ENCODE measurements around the gene ORM2. TPM values are rescaled to one million over a fixed set of nuclear protein-coding genes. Genes with fewer than 3 reads are reported as not detected.

The ORM2 gene
- total RNA-seq, 2 donors from 2014 or later = 0.59 to 0.80 TPM

DNA sequence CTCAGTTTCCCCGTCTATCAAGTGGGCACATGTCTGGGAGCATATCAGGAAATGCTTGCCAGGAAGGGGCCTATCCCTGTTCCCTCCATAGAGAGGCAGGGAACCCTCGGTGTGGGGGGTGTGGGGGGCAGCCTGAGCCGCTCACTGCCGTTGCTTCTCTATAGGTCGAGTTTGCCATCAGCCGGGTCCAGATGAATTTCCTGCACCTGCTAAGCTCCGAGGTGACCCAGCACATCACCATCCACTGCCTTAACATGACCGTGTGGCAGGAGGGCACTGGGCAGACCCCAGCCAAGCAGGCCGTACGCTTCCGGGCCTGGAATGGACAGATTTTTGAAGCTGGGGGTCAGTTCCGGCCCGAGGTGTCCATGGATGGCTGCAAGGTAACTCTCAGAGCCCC lies 20.6 kb upstream of the ORM2 start:
- Histone ChIP-seq H3K36me3 (ENCODE audit: control insufficient read depth, insufficient read depth, low read length) (peaks cover 53% of the 10 kb centered on the region), H3K9me3 (ENCODE audit: control insufficient read depth, low read length) (no peaks in the 10 kb centered on the region), H3K4me1 (ENCODE audit: control insufficient read depth, insufficient read depth, low read length) (no peaks in the 10 kb centered on the region), H3K4me3 (ENCODE audit: low read length) (no peak overlapping the region), H3K27me3 (ENCODE audit: control insufficient read depth, insufficient read depth, low read length, poor library complexity, severe bottlenecking) (no peaks in the 10 kb centered on the region), H3K9ac (ENCODE audit: extremely low read depth, low read length, poor library complexity, severe bottlenecking) (no peak overlapping the region), H3K27ac (ENCODE audit: low read depth, low read length) (no peak overlapping the region)
- Mint-ChIP-seq H3K9me3 (no peaks in the 10 kb centered on the region), H3K4me3 (no peak overlapping the region), H3K4me1 (no peaks in the 10 kb centered on the region), H3K36me3 (ENCODE audit: low read depth) (peaks cover 22% of the 10 kb centered on the region), H3K27ac (no peak overlapping the region), H3K27me3 (ENCODE audit: insufficient read depth) (no peaks in the 10 kb centered on the region)
- no peak for DNase-seq
- WGBS, 2 experiments (ENCODE audit: insufficient coverage in 1 of 2, insufficient read length in 1 of 2) = 95 to 98% methylated on average over 7 to 13 of the region's 13 CpGs
- TF ChIP-seq, protein P1, sequence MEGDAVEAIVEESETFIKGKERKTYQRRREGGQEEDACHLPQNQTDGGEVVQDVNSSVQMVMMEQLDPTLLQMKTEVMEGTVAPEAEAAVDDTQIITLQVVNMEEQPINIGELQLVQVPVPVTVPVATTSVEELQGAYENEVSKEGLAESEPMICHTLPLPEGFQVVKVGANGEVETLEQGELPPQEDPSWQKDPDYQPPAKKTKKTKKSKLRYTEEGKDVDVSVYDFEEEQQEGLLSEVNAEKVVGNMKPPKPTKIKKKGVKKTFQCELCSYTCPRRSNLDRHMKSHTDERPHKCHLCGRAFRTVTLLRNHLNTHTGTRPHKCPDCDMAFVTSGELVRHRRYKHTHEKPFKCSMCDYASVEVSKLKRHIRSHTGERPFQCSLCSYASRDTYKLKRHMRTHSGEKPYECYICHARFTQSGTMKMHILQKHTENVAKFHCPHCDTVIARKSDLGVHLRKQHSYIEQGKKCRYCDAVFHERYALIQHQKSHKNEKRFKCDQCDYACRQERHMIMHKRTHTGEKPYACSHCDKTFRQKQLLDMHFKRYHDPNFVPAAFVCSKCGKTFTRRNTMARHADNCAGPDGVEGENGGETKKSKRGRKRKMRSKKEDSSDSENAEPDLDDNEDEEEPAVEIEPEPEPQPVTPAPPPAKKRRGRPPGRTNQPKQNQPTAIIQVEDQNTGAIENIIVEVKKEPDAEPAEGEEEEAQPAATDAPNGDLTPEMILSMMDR (conservative IDR thresholded peaks at IDR 0.05) = no peak

GRCh38 chr9:114310471-114311450 lies 18.9 kb upstream of the ORM2 start:
- Mint-ChIP-seq H3K27ac (no peak overlapping the region), H3K9me3 (no peaks in the 10 kb centered on the region), H3K4me1 (no peaks in the 10 kb centered on the region), H3K27me3 (ENCODE audit: insufficient read depth) (no peaks in the 10 kb centered on the region), H3K36me3 (ENCODE audit: low read depth) (peaks cover 22% of the 10 kb centered on the region), H3K4me3 (no peak overlapping the region)
- DNase-seq = peak; percentile 29
- H3K4me3 ChIP-seq (ENCODE audit: low read length) = no peak overlapping the region
- peaks cover 48% of the 10 kb centered on the region for H3K36me3 ChIP-seq (ENCODE audit: control insufficient read depth, insufficient read depth, low read length)
- H3K9ac ChIP-seq (ENCODE audit: extremely low read depth, low read length, poor library complexity, severe bottlenecking) = no peak overlapping the region
- H3K27ac ChIP-seq (ENCODE audit: low read depth, low read length) = no peak overlapping the region
- TF ChIP-seq, protein P1 (conservative IDR thresholded peaks at IDR 0.05) = no peak
- no peaks in the 10 kb centered on the region for H3K9me3 ChIP-seq (ENCODE audit: control insufficient read depth, low read length)
- H3K4me1 ChIP-seq (ENCODE audit: control insufficient read depth, insufficient read depth, low read length) = no peaks in the 10 kb centered on the region
- H3K27me3 ChIP-seq (ENCODE audit: control insufficient read depth, insufficient read depth, low read length, poor library complexity, severe bottlenecking) = no peaks in the 10 kb centered on the region
- 89 to 94% methylated on average over 3 to 20 of the region's 22 CpGs for WGBS, 2 experiments (ENCODE audit: insufficient coverage in 1 of 2, insufficient read length in 1 of 2)

- Mint-ChIP-seq H3K27ac (no peak overlapping the region), H3K36me3 (ENCODE audit: low read depth) (peaks cover 22% of the 10 kb centered on the region), H3K4me3 (no peak overlapping the region), H3K4me1 (no peaks in the 10 kb centered on the region), H3K27me3 (ENCODE audit: insufficient read depth) (no peaks in the 10 kb centered on the region), H3K9me3 (no peaks in the 10 kb centered on the region)
- WGBS, 2 experiments (ENCODE audit: insufficient coverage in 1 of 2, insufficient read length in 1 of 2) = 95 to 96% methylated on average over 26 to 28 of the region's 28 CpGs
- Histone ChIP-seq H3K4me1 (ENCODE audit: control insufficient read depth, insufficient read depth, low read length) (no peaks in the 10 kb centered on the region), H3K36me3 (ENCODE audit: control insufficient read depth, insufficient read depth, low read length) (peaks cover 42% of the 10 kb centered on the region), H3K27ac (ENCODE audit: low read depth, low read length) (no peak overlapping the region), H3K9ac (ENCODE audit: extremely low read depth, low read length, poor library complexity, severe bottlenecking) (no peak overlapping the region), H3K9me3 (ENCODE audit: control insufficient read depth, low read length) (no peaks in the 10 kb centered on the region), H3K27me3 (ENCODE audit: control insufficient read depth, insufficient read depth, low read length, poor library complexity, severe bottlenecking) (no peaks in the 10 kb centered on the region), H3K4me3 (ENCODE audit: low read length) (no peak overlapping the region)
- peak; percentile 31 for DNase-seq
- TF ChIP-seq, protein P1 (conservative IDR thresholded peaks at IDR 0.05) = no peak
Observed at GRCh38 chr9:114311571-114312512, 17.8 kb upstream of the ORM2 start.

All from endodermal cell (in vitro differentiated cells).